ENCODE data around the gene FAM107A.

GRCh38 chr3:58535531-58536500 is 41.4 kb downstream of the FAM107A start:
- TF ChIP-seq EZH2phosphoT487 (IDR thresholded peaks at IDR 0.05; ENCODE audit: insufficient read depth, low read depth), result no peak
- TF ChIP-seq EZH2 (IDR thresholded peaks at IDR 0.05; ENCODE audit: insufficient read depth, poor library complexity, severe bottlenecking), result no peak

Data from GM23248 (cell line).